Measurements from ENCODE around the gene GLIPR1. TPM values are rescaled to one million over a fixed set of nuclear protein-coding genes. Genes with fewer than 3 reads are reported as not detected.

GLIPR1 gene
- total RNA-seq, 1 experiment from 2014 or later: 36.4 TPM

- POLR2A ChIA-PET: no interaction called here
- Mint-ChIP-seq H3K4me3 (ENCODE audit: unreplicated experiment) (no peak overlapping the region), H3K36me3 (ENCODE audit: insufficient read depth, unreplicated experiment) (no peaks in the 10 kb centered on the region), H3K27ac (ENCODE audit: low read depth, unreplicated experiment) (no peak overlapping the region), H3K4me1 (ENCODE audit: insufficient read depth, unreplicated experiment) (peaks cover 18% of the 10 kb centered on the region), H3K9me3 (ENCODE audit: unreplicated experiment) (no peaks in the 10 kb centered on the region), H3K27me3 (ENCODE audit: insufficient read depth, unreplicated experiment) (no peaks in the 10 kb centered on the region)
- CTCF ChIA-PET: interaction anchor here (1.0 kb wide), 1 partner anchor 9 kb away, joined by 3 read pairs; no protein-coding TSS in a partner anchor
- intact Hi-C loops (cut with micrococcal nuclease): no loop called here
- no peak for DNase-seq (ENCODE audit: unreplicated experiment)
- TF ChIP-seq, protein P1, sequence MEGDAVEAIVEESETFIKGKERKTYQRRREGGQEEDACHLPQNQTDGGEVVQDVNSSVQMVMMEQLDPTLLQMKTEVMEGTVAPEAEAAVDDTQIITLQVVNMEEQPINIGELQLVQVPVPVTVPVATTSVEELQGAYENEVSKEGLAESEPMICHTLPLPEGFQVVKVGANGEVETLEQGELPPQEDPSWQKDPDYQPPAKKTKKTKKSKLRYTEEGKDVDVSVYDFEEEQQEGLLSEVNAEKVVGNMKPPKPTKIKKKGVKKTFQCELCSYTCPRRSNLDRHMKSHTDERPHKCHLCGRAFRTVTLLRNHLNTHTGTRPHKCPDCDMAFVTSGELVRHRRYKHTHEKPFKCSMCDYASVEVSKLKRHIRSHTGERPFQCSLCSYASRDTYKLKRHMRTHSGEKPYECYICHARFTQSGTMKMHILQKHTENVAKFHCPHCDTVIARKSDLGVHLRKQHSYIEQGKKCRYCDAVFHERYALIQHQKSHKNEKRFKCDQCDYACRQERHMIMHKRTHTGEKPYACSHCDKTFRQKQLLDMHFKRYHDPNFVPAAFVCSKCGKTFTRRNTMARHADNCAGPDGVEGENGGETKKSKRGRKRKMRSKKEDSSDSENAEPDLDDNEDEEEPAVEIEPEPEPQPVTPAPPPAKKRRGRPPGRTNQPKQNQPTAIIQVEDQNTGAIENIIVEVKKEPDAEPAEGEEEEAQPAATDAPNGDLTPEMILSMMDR (IDR thresholded peaks at IDR 0.05; ENCODE audit: unreplicated experiment): no peak
- BruUV-seq (replicated peaks): no TSS peak
These were observed 4.5 kb upstream of the GLIPR1 start for GRCh38 chr12:75476071-75476470.

GRCh38 chr12:75477137-75477536 is 3.4 kb upstream of the GLIPR1 start:
- Mint-ChIP-seq H3K27ac (ENCODE audit: low read depth, unreplicated experiment) (no peak overlapping the region), H3K4me1 (ENCODE audit: insufficient read depth, unreplicated experiment) (peaks cover 29% of the 10 kb centered on the region), H3K4me3 (ENCODE audit: unreplicated experiment) (no peak overlapping the region), H3K27me3 (ENCODE audit: insufficient read depth, unreplicated experiment) (no peaks in the 10 kb centered on the region), H3K36me3 (ENCODE audit: insufficient read depth, unreplicated experiment) (no peaks in the 10 kb centered on the region), H3K9me3 (ENCODE audit: unreplicated experiment) (no peaks in the 10 kb centered on the region)
- intact Hi-C loops (cut with micrococcal nuclease): no loop called here
- ChIA-PET CTCF (interaction anchor here (1.0 kb wide), 2 partner anchors 8 to 39 kb away, joined by 3 read pairs; no protein-coding TSS in a partner anchor), POLR2A (interaction anchor here (0.7 to 1.2 kb wide), 2 partner anchors 69 to 131 kb away, joined by 3 to 5 read pairs; no protein-coding TSS in a partner anchor)
- no peak for DNase-seq (ENCODE audit: unreplicated experiment)
- TF ChIP-seq, protein P1 (IDR thresholded peaks at IDR 0.05; ENCODE audit: unreplicated experiment): no peak
- no TSS peak for BruUV-seq (replicated peaks)

GRCh38 chr12:75478116-75478794 is 2.3 kb upstream of the GLIPR1 start:
- H3K9me3 Mint-ChIP-seq (ENCODE audit: unreplicated experiment): no peaks in the 10 kb centered on the region
- no peak overlapping the region for H3K27ac Mint-ChIP-seq (ENCODE audit: low read depth, unreplicated experiment)
- no TSS peak for BruUV-seq (replicated peaks)
- H3K4me3 Mint-ChIP-seq (ENCODE audit: unreplicated experiment): no peak overlapping the region
- no peaks in the 10 kb centered on the region for H3K27me3 Mint-ChIP-seq (ENCODE audit: insufficient read depth, unreplicated experiment)
- ChIA-PET POLR2A (interaction anchor here (0.6 to 4.8 kb wide), 4 partner anchors 33 to 1516 kb away, joined by 3 to 29 read pairs (median 4); partner anchors contain the start of gene KRR1), CTCF (interaction anchor here (0.6 to 3.6 kb wide), 3 partner anchors 11 to 1114 kb away, joined by 4 to 17 read pairs (median 6); partner anchors contain the start of gene GLIPR1L2)
- TF ChIP-seq, protein P1 (IDR thresholded peaks at IDR 0.05; ENCODE audit: unreplicated experiment): no peak
- intact Hi-C loops (cut with micrococcal nuclease): no loop called here
- DNase-seq (ENCODE audit: unreplicated experiment): no peak
- no peaks in the 10 kb centered on the region for H3K36me3 Mint-ChIP-seq (ENCODE audit: insufficient read depth, unreplicated experiment)
- H3K4me1 Mint-ChIP-seq (ENCODE audit: insufficient read depth, unreplicated experiment): peaks cover 32% of the 10 kb centered on the region

GRCh38 chr12:75479963-75480461 is 543 bp upstream of the GLIPR1 start:
- peak; percentile 23 for DNase-seq (ENCODE audit: unreplicated experiment)
- Mint-ChIP-seq H3K9me3 (ENCODE audit: unreplicated experiment) (no peaks in the 10 kb centered on the region), H3K27me3 (ENCODE audit: insufficient read depth, unreplicated experiment) (no peaks in the 10 kb centered on the region), H3K36me3 (ENCODE audit: insufficient read depth, unreplicated experiment) (no peaks in the 10 kb centered on the region), H3K27ac (ENCODE audit: low read depth, unreplicated experiment) (peak overlapping the region; percentile 94), H3K4me1 (ENCODE audit: insufficient read depth, unreplicated experiment) (peaks cover 41% of the 10 kb centered on the region), H3K4me3 (ENCODE audit: unreplicated experiment) (peak overlapping the region; percentile 66)
- intact Hi-C loops (cut with micrococcal nuclease): loop anchor here (1.0 kb wide), 2 partner anchors 89 to 150 kb away; partner anchors contain the start of genes CAPS2 and GLIPR1L2
- ChIA-PET CTCF (interaction anchor here (1.1 to 3.6 kb wide), 5 partner anchors 13 to 146 kb away, joined by 3 to 17 read pairs (median 6); partner anchors contain the start of genes GLIPR1L1 and GLIPR1L2), POLR2A (interaction anchor here (0.8 to 8.0 kb wide), 8 partner anchors 9 to 359 kb away, joined by 3 to 69 read pairs (median 4); partner anchors contain the start of genes GLIPR1L1, GLIPR1L2 and KRR1)
- TF ChIP-seq, protein P1 (IDR thresholded peaks at IDR 0.05; ENCODE audit: unreplicated experiment): no peak
- BruUV-seq (replicated peaks): TSS peak; percentile 72
